Naive B cell (primary cell): ENCODE data around the gene ZBTB44. TPM values are rescaled to one million over a fixed set of nuclear protein-coding genes. Genes with fewer than 3 reads are reported as not detected.
A peak's percentile ranks its signal among the peaks of the same experiment; 100 is the strongest.
"Not testable (repeated sequence)": the region's sequence is repeated elsewhere in the genome, so short reads cannot be mapped to it uniquely, and the experiment has no call there.

Experiments
- ATAC-seq, 2 donors: fragments of 150-1000 bp; cut with Tn5 transposase; 2 replicates each; pipeline ENCODE4 v1.10.0; 2021; ENCODE audit warnings: low read depth in 2 of 2, mild to moderate bottlenecking in 2 of 2, moderate library complexity in 2 of 2
- DNase-seq: peaks from one replicate; pipeline ENCODE4 v3.0.0; 2022
- H3K27ac Mint-ChIP-seq, 6 donors: one replicate each; pipeline ENCODE4 v1.8.0; 2020 to 2022; ENCODE audit warnings: mild to moderate bottlenecking in 6 of 6, mixed read lengths in 6 of 6, moderate library complexity in 5 of 6, inconsistent platforms in 2 of 6
- H3K27me3 Mint-ChIP-seq, 3 donors: one replicate each; pipeline ENCODE4 v1.8.0; 2021 to 2022; ENCODE audit warnings: mixed read lengths in 3 of 3, mild to moderate bottlenecking in 1 of 3
- H3K36me3 Mint-ChIP-seq, 2 donors: one replicate each; pipeline ENCODE4 v1.8.0; 2020 to 2022; ENCODE audit warnings: mixed read lengths in 2 of 2, inconsistent platforms in 1 of 2, mild to moderate bottlenecking in 1 of 2
- H3K4me1 Mint-ChIP-seq, 3 donors: one replicate each; pipeline ENCODE4 v1.8.0; 2020 to 2022; ENCODE audit warnings: mixed read lengths in 3 of 3, inconsistent platforms in 1 of 3, mild to moderate bottlenecking in 1 of 3, moderate library complexity in 1 of 3
- H3K4me3 Mint-ChIP-seq, 8 donors: one replicate each; pipeline ENCODE4 v1.8.0; 2020 to 2022; ENCODE audit warnings: mild to moderate bottlenecking in 8 of 8, mixed read lengths in 8 of 8, moderate library complexity in 8 of 8, inconsistent platforms in 2 of 8
- H3K9me3 Mint-ChIP-seq, 7 donors: one replicate each; pipeline ENCODE4 v1.8.0; 2020 to 2022; ENCODE audit warnings: mixed read lengths in 7 of 7, mild to moderate bottlenecking in 5 of 7, inconsistent platforms in 2 of 7, moderate library complexity in 1 of 7
- polyA plus RNA-seq, 6 donors: library from polyadenylated mRNA; unstranded; fragments of 300-500 nt; fragmentation: Illumina TruSeq; gene quantifications; one replicate each; pipeline ENCODE4 v1.2.3, GENCODE V29; 2021; ENCODE audit warnings: low read depth in 6 of 6

Gene ZBTB44
- polyA plus RNA-seq, 6 donors from 2014 or later, result 4.6 to 9.5 (median 7.5) TPM

GRCh38 chr11:130260080-130260627 is 54.6 kb downstream of the ZBTB44 start:
- Mint-ChIP-seq H3K4me3 (no peak overlapping the region), H3K36me3 (peaks cover 8 to 26% of the 10 kb centered on the region in 2 donors), H3K9me3 (peaks cover 0 to 8% (median 2%) of the 10 kb centered on the region in 7 donors), H3K4me1 (peaks cover 38 to 58% (median 49%) of the 10 kb centered on the region in 3 donors), H3K27me3 (no peaks in the 10 kb centered on the region), H3K27ac (no peak overlapping the region)
- DNase-seq (no peak), ATAC-seq (no peak)

DNA sequence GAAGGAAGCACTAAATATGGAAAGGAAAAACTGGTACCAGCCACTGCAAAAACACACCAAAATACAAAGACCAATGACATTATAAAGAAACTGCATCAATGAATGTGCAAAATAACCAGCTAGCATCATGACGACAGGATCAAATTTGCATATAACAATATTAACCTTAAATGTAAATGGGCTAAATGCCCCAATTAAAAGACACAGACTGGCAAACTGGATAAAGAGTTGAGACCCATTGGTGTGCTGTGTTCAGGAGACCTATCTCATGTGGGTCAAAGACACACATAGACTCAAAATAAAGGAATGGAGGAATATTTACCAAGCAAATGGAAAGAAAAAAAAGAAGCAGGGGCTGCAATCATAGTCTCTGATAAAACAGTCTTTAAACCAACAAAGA is 63.0 kb downstream of the ZBTB44 start:
- Mint-ChIP-seq H3K9me3 (peaks cover 2 to 18% (median 13%) of the 10 kb centered on the region in 7 donors), H3K36me3 (peaks cover 21 to 22% of the 10 kb centered on the region in 2 donors), H3K4me1 (peaks cover 30 to 61% (median 33%) of the 10 kb centered on the region in 3 donors), H3K4me3 (peak overlapping the region in 1 of 8 donors; percentile 24)
- H3K27me3 Mint-ChIP-seq, ATAC-seq, DNase-seq, H3K27ac Mint-ChIP-seq: not testable (repeated sequence)

- Mint-ChIP-seq H3K36me3 (peaks cover 21 to 22% of the 10 kb centered on the region in 2 donors), H3K4me1 (peaks cover 18 to 53% (median 29%) of the 10 kb centered on the region in 3 donors), H3K9me3 (peaks cover 2 to 18% (median 13%) of the 10 kb centered on the region in 7 donors), H3K4me3 (peak overlapping the region in 1 of 8 donors; percentile 6)
- not testable (repeated sequence) for H3K27me3 Mint-ChIP-seq, H3K27ac Mint-ChIP-seq, ATAC-seq, DNase-seq
Observed at GRCh38 chr11:130249929-130250328, 64.8 kb downstream of the ZBTB44 start.

- Mint-ChIP-seq H3K4me1 (peaks cover 20 to 55% (median 30%) of the 10 kb centered on the region in 3 donors), H3K9me3 (peaks cover 2 to 18% (median 13%) of the 10 kb centered on the region in 7 donors), H3K27me3 (no peaks in the 10 kb centered on the region), H3K27ac (peak overlapping the region in 1 of 6 donors; percentile 76), H3K4me3 (no peak overlapping the region), H3K36me3 (peaks cover 21 to 22% of the 10 kb centered on the region in 2 donors)
- ATAC-seq, result no peak
- no peak for DNase-seq
Observed at GRCh38 chr11:130249371-130249770, 65.3 kb downstream of the ZBTB44 start.

- H3K9me3 Mint-ChIP-seq, result peaks cover 2 to 16% (median 5%) of the 10 kb centered on the region in 7 donors
- peaks cover 22 to 49% (median 26%) of the 10 kb centered on the region in 3 donors for H3K4me1 Mint-ChIP-seq
- no peaks in the 10 kb centered on the region for H3K27me3 Mint-ChIP-seq
- no peak overlapping the region for H3K4me3 Mint-ChIP-seq
- no peak for DNase-seq
- peak overlapping the region in 2 of 6 donors; percentile 39 to 67 for H3K27ac Mint-ChIP-seq
- ATAC-seq, result no peak
- H3K36me3 Mint-ChIP-seq, result peaks cover 19% of the 10 kb centered on the region in 2 donors
Observed at GRCh38 chr11:130247319-130247718, 67.4 kb downstream of the ZBTB44 start.

DNA sequence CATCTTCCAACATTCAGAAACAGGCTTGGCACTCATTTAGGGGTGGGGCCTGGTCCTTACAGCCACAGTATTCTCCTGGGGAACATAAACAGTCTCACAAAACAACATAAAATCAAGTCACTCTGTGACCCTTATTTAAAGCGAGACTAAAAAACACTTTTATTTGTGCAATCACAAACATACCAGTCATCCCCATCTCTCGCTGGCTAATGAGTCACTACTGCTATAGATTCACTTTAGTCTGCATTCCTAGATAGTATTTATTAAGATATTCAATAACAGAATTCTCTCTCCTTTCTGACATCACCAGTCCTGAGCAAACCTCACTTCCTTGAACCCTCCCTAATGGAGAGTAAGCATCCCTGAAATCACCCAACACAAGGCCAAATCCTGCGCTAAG is 68.0 kb downstream of the ZBTB44 start:
- DNase-seq, result no peak
- Mint-ChIP-seq H3K4me3 (no peak overlapping the region), H3K36me3 (peaks cover 13% of the 10 kb centered on the region in 2 donors), H3K4me1 (peaks cover 22 to 43% (median 23%) of the 10 kb centered on the region in 3 donors), H3K9me3 (peaks cover 0 to 10% (median 2%) of the 10 kb centered on the region in 7 donors), H3K27ac (peak overlapping the region in 3 of 6 donors; percentile 39 to 67 (median 60)), H3K27me3 (no peaks in the 10 kb centered on the region)
- ATAC-seq, result no peak

DNA sequence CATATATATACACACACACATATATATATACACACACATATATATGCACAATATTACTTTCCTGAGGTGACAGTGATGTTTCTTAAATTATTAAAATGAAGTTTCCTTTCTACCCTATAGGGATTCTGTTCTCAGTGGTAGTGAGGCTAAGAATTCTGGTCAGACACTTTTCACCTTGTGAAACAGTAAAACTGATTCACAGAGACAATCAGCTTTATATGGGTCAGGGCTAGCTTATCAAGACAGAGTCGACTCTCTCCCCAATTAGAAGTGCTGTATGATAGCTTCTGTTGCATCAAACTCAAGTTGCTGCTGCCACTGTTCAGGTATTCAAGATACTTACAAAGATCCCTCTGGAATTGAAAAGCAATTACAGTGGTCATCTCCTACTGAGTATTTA is 68.4 kb downstream of the ZBTB44 start:
- H3K9me3 Mint-ChIP-seq, result peaks cover 0 to 7% (median under 1%) of the 10 kb centered on the region in 7 donors
- H3K27ac Mint-ChIP-seq, result no peak overlapping the region
- H3K4me3 Mint-ChIP-seq, result no peak overlapping the region

DNA sequence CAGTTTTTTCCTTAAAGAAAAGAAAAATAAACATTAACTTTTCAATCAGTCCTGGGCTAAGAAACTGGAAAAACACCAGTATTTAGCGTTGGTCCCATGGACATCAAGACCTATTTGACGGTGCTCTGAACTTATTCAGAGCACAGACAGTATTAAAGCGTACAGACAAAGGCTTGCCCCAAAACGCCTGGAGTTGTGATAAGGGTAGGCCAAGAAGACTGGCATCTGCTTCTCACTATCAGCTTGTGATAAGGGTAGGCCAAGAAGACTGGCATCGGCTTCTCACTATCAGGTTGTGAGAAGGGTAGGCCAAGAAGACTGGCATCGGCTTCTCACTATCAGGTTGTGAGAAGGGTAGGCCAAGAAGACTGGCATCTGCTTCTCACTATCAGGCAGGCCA is 69.3 kb downstream of the ZBTB44 start:
- DNase-seq, H3K9me3 Mint-ChIP-seq, H3K4me3 Mint-ChIP-seq, ATAC-seq, H3K27me3 Mint-ChIP-seq, H3K36me3 Mint-ChIP-seq: not testable (repeated sequence)
- peak overlapping the region in 1 of 6 donors; percentile 33 for H3K27ac Mint-ChIP-seq
- peaks cover 15 to 30% (median 17%) of the 10 kb centered on the region in 3 donors for H3K4me1 Mint-ChIP-seq

More for the DNA sequence above, 68.4 kb downstream of the ZBTB44 start:
- no peaks in the 10 kb centered on the region for H3K27me3 Mint-ChIP-seq
- H3K4me1 Mint-ChIP-seq, result peaks cover 22 to 39% (median 24%) of the 10 kb centered on the region in 3 donors
- no peak for DNase-seq
- no peak for ATAC-seq
- H3K36me3 Mint-ChIP-seq, result peaks cover 9 to 10% of the 10 kb centered on the region in 2 donors

DNA sequence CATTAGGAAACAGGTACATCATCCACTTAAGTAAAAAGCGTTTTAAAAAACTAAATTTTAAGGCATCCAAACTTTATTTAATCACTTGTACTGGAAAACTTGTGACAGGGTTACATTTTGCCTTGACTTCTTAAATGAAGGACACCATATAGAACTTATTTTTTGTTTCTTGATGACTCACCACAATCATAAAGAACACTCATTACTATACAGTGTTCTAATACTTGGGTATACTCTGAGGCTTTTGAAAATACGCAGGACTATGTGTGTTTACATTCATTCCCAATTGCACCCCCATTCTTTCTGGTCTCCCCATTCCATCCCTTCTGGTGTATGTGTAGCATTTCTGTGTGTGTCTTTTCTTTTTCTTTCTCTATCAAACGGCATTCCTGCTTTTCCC is 69.9 kb downstream of the ZBTB44 start:
- H3K36me3 Mint-ChIP-seq, result no peaks in the 10 kb centered on the region
- peaks cover 15 to 27% (median 17%) of the 10 kb centered on the region in 3 donors for H3K4me1 Mint-ChIP-seq
- no peaks in the 10 kb centered on the region for H3K27me3 Mint-ChIP-seq
- ATAC-seq, result no peak
- no peaks in the 10 kb centered on the region for H3K9me3 Mint-ChIP-seq
- no peak for DNase-seq
- no peak overlapping the region for H3K4me3 Mint-ChIP-seq
- peak overlapping the region in 2 of 6 donors; percentile 29 to 60 for H3K27ac Mint-ChIP-seq

- Mint-ChIP-seq H3K27me3 (no peaks in the 10 kb centered on the region), H3K9me3 (no peaks in the 10 kb centered on the region), H3K36me3 (peaks cover 4 to 6% of the 10 kb centered on the region in 2 donors), H3K4me1 (peaks cover 13 to 21% (median 15%) of the 10 kb centered on the region in 3 donors), H3K27ac (peak overlapping the region in 3 of 6 donors; percentile 22 to 86 (median 74)), H3K4me3 (peak overlapping the region in 1 of 8 donors; percentile 45)
- DNase-seq (peak; percentile 2), ATAC-seq (peak in 1 of 2 donors; percentile 45)
Observed at GRCh38 chr11:130243816-130244215, 70.9 kb downstream of the ZBTB44 start.

DNA sequence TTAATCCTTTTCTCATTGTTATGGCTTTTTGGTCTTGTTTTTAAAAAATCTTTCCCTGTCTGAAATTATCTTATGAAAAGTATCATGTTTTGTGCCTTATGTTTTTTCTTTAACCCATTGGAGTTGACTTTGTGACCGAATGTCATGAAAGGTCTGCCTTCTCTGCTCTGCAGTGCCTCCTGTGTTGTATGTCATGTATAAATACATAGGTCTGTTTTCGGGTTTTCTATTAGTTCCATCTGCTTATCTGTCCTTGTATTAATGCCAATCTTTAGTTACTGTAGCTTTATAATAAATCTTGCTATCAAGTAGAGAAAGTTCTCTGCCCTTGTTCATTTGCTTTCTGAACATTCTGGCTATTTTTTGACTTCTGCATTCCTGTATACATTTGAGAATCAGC is 73.0 kb downstream of the ZBTB44 start:
- ATAC-seq (no peak), DNase-seq (no peak)
- peaks cover 7 to 22% of the 10 kb centered on the region in 2 donors for H3K36me3 Mint-ChIP-seq
- no peaks in the 10 kb centered on the region for H3K27me3 Mint-ChIP-seq
- peak overlapping the region in 2 of 6 donors; percentile 22 to 65 for H3K27ac Mint-ChIP-seq
- no peak overlapping the region for H3K4me3 Mint-ChIP-seq
- no peaks in the 10 kb centered on the region for H3K9me3 Mint-ChIP-seq
- H3K4me1 Mint-ChIP-seq, result peaks cover 13 to 16% (median 13%) of the 10 kb centered on the region in 3 donors

DNA sequence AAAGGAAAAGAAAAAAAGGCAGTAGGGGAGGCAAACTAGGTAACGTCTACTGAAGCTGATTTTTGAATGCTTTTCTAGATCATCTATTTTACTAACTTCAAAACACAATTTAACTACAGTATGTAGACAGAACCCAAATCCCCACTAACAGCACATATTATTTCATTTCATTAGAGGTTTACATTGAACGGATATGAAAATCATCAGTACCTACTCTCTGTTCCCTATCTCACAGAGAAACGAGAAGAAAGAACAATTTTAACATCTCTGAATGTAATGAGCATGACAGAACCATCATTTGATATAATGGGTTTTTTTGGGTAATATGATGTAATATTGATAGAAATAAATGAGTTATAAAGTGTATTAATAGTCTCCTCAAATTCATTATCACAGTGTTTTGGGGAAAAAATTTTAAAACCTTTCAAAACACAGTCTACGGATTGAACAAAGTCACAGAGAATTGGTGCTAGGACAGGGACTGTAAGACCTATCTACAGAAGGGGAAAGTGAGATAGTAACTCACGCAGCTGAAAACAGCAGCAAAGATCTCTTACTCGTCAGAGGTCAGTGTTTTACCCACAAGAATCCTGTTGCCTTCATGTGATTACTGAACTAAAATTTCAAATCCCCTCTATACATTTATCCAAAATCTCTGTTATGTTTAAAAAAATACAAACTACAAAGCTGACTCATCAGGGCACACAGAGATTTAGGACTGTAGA is 77.3 kb downstream of the ZBTB44 start:
- H3K9me3 Mint-ChIP-seq, result no peaks in the 10 kb centered on the region
- peaks cover 7 to 29% of the 10 kb centered on the region in 2 donors for H3K36me3 Mint-ChIP-seq
- no peak for ATAC-seq
- no peaks in the 10 kb centered on the region for H3K27me3 Mint-ChIP-seq
- no peak for DNase-seq
- peaks cover 0 to 8% (median 0%) of the 10 kb centered on the region in 3 donors for H3K4me1 Mint-ChIP-seq
- H3K27ac Mint-ChIP-seq, result peak overlapping the region in 1 of 6 donors; percentile 34
- no peak overlapping the region for H3K4me3 Mint-ChIP-seq

GRCh38 chr11:130234315-130234714 is 80.4 kb downstream of the ZBTB44 start:
- Mint-ChIP-seq H3K27me3 (no peaks in the 10 kb centered on the region), H3K36me3 (peaks cover 7 to 30% of the 10 kb centered on the region in 2 donors), H3K27ac (peak overlapping the region in 2 of 6 donors; percentile 73 to 77)

More at GRCh38 chr11:130234315-130234714, 80.4 kb downstream of the ZBTB44 start:
- Mint-ChIP-seq H3K4me1 (peaks cover 0 to 4% (median 0%) of the 10 kb centered on the region in 3 donors), H3K4me3 (no peak overlapping the region), H3K9me3 (no peaks in the 10 kb centered on the region)
- ATAC-seq (no peak), DNase-seq (no peak)
